AG04450 (cell line): ENCODE data around the gene LY9. TPM values are rescaled to one million over a fixed set of nuclear protein-coding genes. Genes with fewer than 3 reads are reported as not detected.

Source experiments
- CTCF ChIA-PET: fragments of 300-600, 350-600 bp; formaldehyde crosslinking; extraction: SDS; loops from one replicate; lab custom pipeline; 2022; ENCODE audit warnings: antibody characterized with exemption, inconsistent platforms; lab: Charles Lee
- POLR2A ChIA-PET: fragments of 350-600 bp; formaldehyde crosslinking; extraction: SDS; loops from one replicate; lab custom pipeline; 2021; ENCODE audit warnings: antibody characterized with exemption, inconsistent platforms; lab: Yijun Ruan, JAX
- DNase-seq: peaks from one replicate; pipeline ENCODE4 v3.0.0-alpha.2; 2011; ENCODE audit warnings: low read depth, low spot score
- H3K27ac ChIP-seq: one replicate; pipeline ENCODE4 v1.5.1; 2012; ENCODE audit warnings: low read depth, low read length, control low read depth
- H3K27me3 ChIP-seq: one replicate; pipeline ENCODE4 v1.6.0; 2012; ENCODE audit warnings: low read length; ENCODE audit not compliant: control insufficient read depth, insufficient read depth
- H3K4me3 ChIP-seq: 2 replicates; pipeline ENCODE4 v1.5.1; 2011; ENCODE audit warnings: mild to moderate bottlenecking, low read depth, low read length, control low read depth
- H3K9me3 ChIP-seq: 2 replicates; pipeline ENCODE4 v1.5.1; 2012; ENCODE audit warnings: low read length; ENCODE audit not compliant: control insufficient read depth, insufficient read depth
- CTCF ChIP-seq: IDR thresholded peaks from 2 replicates; pipeline ENCODE4 v1.5.1; 2011; ENCODE audit warnings: low read depth, low read length, control low read depth, inconsistent platforms
- polyA plus RNA-seq: library from polyadenylated mRNA; depleted of rRNA; stranded (reverse); fragments of >200 nt; gene quantifications from 2 replicates; pipeline ENCODE4 v1.2.3, GENCODE V29; 2011

Gene LY9
- polyA plus RNA-seq, 1 experiment, result not detected

- ChIA-PET CTCF (no interaction called here), POLR2A (no interaction called here)
- Histone ChIP-seq H3K9me3 (no peaks in the 10 kb centered on the region), H3K4me3 (no peak overlapping the region), H3K27me3 (no peaks in the 10 kb centered on the region), H3K27ac (no peak overlapping the region)
- no peak for DNase-seq
- no peak for TF ChIP-seq CTCF
Observed at GRCh38 chr1:160748878-160749269, 47.1 kb upstream of the LY9 start.

- Histone ChIP-seq H3K27me3 (no peaks in the 10 kb centered on the region), H3K4me3 (no peak overlapping the region), H3K9me3 (no peaks in the 10 kb centered on the region), H3K27ac (no peak overlapping the region)
- ChIA-PET POLR2A (no interaction called here), CTCF (no interaction called here)
- no peak for DNase-seq
- TF ChIP-seq CTCF, result no peak
Observed at GRCh38 chr1:160750608-160751007, 45.4 kb upstream of the LY9 start.

DNA sequence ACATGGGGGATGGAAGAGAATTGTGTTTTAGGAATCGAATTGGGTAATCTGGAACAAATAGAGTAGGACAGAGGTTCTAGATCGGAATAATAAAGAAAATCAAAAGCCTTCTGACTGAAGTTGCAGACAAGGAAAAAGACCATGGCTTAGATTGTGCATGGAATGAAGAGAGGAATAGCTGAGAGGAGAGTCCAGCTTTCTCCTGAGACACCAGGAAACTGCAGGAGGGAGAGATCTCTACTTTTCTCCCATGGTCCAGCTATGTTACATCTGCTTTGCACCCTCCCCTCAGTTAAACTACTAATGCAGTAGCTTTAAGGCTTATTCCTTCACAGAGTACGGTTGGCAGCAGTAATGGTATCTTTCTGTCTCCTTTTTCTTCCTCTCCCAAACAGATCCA lies 43.6 kb upstream of the LY9 start:
- Histone ChIP-seq H3K27ac (no peak overlapping the region), H3K4me3 (no peak overlapping the region), H3K9me3 (no peaks in the 10 kb centered on the region), H3K27me3 (no peaks in the 10 kb centered on the region)
- CTCF ChIA-PET, result interaction anchor here (0.8 kb wide), 1 partner anchor 77 kb away, joined by 3 read pairs; no protein-coding TSS in a partner anchor
- DNase-seq, result no peak
- POLR2A ChIA-PET, result no interaction called here
- TF ChIP-seq CTCF, result no peak

DNA sequence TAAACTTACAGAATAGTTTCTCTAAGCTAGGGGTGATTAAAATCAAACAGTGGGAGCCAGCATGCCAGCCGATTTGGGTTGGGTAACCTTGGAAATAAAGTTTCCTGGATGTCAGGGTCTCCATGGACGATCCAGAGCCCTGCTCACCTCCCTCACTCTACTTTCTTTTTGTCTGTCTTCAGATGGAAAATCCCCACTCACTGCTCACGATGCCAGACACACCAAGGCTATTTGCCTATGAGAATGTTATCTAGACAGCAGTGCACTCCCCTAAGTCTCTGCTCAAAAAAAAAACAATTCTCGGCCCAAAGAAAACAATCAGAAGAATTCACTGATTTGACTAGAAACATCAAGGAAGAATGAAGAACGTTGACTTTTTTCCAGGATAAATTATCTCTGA lies 43.0 kb upstream of the LY9 start:
- CTCF ChIA-PET, result interaction anchor here (0.8 kb wide), 1 partner anchor 78 kb away, joined by 3 read pairs; no protein-coding TSS in a partner anchor
- DNase-seq, result no peak
- no peak overlapping the region for H3K4me3 ChIP-seq
- no peaks in the 10 kb centered on the region for H3K27me3 ChIP-seq
- H3K27ac ChIP-seq, result no peak overlapping the region
- H3K9me3 ChIP-seq, result no peaks in the 10 kb centered on the region
- POLR2A ChIA-PET, result no interaction called here
- no peak for TF ChIP-seq CTCF

DNA sequence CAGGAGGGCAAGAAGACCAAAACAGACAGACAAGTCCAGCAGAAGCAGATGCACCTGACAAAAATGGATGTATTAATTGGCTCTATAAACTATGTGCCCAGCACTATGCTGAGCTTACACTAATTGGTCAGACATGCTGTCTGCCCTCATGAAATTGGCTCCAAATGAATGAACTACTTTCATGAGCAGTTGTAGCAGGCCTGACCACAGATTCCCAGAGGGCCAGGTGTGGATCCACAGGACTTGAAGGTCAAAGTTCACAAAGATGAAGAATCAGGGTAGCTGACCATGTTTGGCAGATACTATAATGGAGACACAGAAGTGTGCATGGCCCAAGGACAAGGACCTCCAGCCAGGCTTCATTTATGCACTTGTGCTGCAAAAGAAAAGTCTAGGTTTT lies 42.4 kb upstream of the LY9 start:
- DNase-seq, result no peak
- no peak overlapping the region for H3K4me3 ChIP-seq
- H3K27me3 ChIP-seq, result no peaks in the 10 kb centered on the region
- ChIA-PET CTCF (no interaction called here), POLR2A (no interaction called here)
- TF ChIP-seq CTCF, result no peak
- H3K9me3 ChIP-seq, result no peaks in the 10 kb centered on the region
- H3K27ac ChIP-seq, result no peak overlapping the region
